Activated T-helper 17 cell treated with anti-CD3 and anti-CD28 coated beads, Interleukin-2, amount 50 U/mL, for 72 hours (primary cell): ENCODE data around the gene ERC2. TPM values are rescaled to one million over a fixed set of nuclear protein-coding genes. Genes with fewer than 3 reads are reported as not detected.

Experiments used
- ATAC-seq: fragments of 150-1000 bp; cut with Tn5 transposase; replicated peaks from 2 replicates; pipeline ENCODE4 v1.10.0; 2021; ENCODE audit warnings: mild to moderate bottlenecking, moderate library complexity
- H3K27ac Mint-ChIP-seq: one replicate; pipeline ENCODE4 v1.8.0; 2022; ENCODE audit warnings: mixed read lengths
- H3K27me3 Mint-ChIP-seq: one replicate; pipeline ENCODE4 v1.8.0; 2022; ENCODE audit warnings: mixed read lengths
- H3K36me3 Mint-ChIP-seq: one replicate; pipeline ENCODE4 v1.8.0; 2022; ENCODE audit warnings: low read depth, mild to moderate bottlenecking, mixed read lengths
- H3K4me1 Mint-ChIP-seq: one replicate; pipeline ENCODE4 v1.8.0; 2022; ENCODE audit warnings: mixed read lengths
- H3K4me3 Mint-ChIP-seq: one replicate; pipeline ENCODE4 v1.8.0; 2022; ENCODE audit warnings: mild to moderate bottlenecking, mixed read lengths
- H3K9me3 Mint-ChIP-seq: one replicate; pipeline ENCODE4 v1.8.0; 2022; ENCODE audit warnings: mixed read lengths
- total RNA-seq, 2 donors: library from RNA; stranded (reverse); gene quantifications; one replicate each; pipeline ENCODE4 v1.2.3, GENCODE V29; 2022

The ERC2 gene
- total RNA-seq, 2 donors from 2014 or later, result not detected

GRCh38 chr3:55955891-55956477, 512.3 kb downstream of the ERC2 start:
- H3K27ac Mint-ChIP-seq, result no peak overlapping the region
- no peak for ATAC-seq
- no peaks in the 10 kb centered on the region for H3K27me3 Mint-ChIP-seq
- no peaks in the 10 kb centered on the region for H3K4me1 Mint-ChIP-seq
- no peak overlapping the region for H3K4me3 Mint-ChIP-seq
- peaks cover 5% of the 10 kb centered on the region for H3K9me3 Mint-ChIP-seq
- H3K36me3 Mint-ChIP-seq, result no peaks in the 10 kb centered on the region

- Mint-ChIP-seq H3K9me3 (no peaks in the 10 kb centered on the region), H3K27me3 (no peaks in the 10 kb centered on the region), H3K4me1 (no peaks in the 10 kb centered on the region), H3K27ac (no peak overlapping the region), H3K36me3 (no peaks in the 10 kb centered on the region), H3K4me3 (no peak overlapping the region)
- no peak for ATAC-seq
These were observed 516.9 kb downstream of the ERC2 start for GRCh38 chr3:55951388-55951787.

- no peak overlapping the region for H3K4me3 Mint-ChIP-seq
- no peaks in the 10 kb centered on the region for H3K9me3 Mint-ChIP-seq
- no peak overlapping the region for H3K27ac Mint-ChIP-seq
- H3K4me1 Mint-ChIP-seq, result no peaks in the 10 kb centered on the region
- H3K36me3 Mint-ChIP-seq, result no peaks in the 10 kb centered on the region
- no peaks in the 10 kb centered on the region for H3K27me3 Mint-ChIP-seq
- no peak for ATAC-seq
These were observed 520.9 kb downstream of the ERC2 start for GRCh38 chr3:55947406-55947805.

- Mint-ChIP-seq H3K4me1 (no peaks in the 10 kb centered on the region), H3K9me3 (no peaks in the 10 kb centered on the region), H3K27me3 (no peaks in the 10 kb centered on the region), H3K36me3 (no peaks in the 10 kb centered on the region), H3K4me3 (no peak overlapping the region), H3K27ac (no peak overlapping the region)
- ATAC-seq, result no peak
These were observed 521.6 kb downstream of the ERC2 start for GRCh38 chr3:55946574-55947160.

GRCh38 chr3:55942868-55943267, 525.4 kb downstream of the ERC2 start:
- Mint-ChIP-seq H3K27me3 (no peaks in the 10 kb centered on the region), H3K4me1 (no peaks in the 10 kb centered on the region), H3K9me3 (no peaks in the 10 kb centered on the region), H3K4me3 (no peak overlapping the region), H3K27ac (no peak overlapping the region), H3K36me3 (no peaks in the 10 kb centered on the region)
- no peak for ATAC-seq

- Mint-ChIP-seq H3K9me3 (no peaks in the 10 kb centered on the region), H3K4me3 (no peak overlapping the region), H3K4me1 (no peaks in the 10 kb centered on the region), H3K36me3 (no peaks in the 10 kb centered on the region), H3K27me3 (no peaks in the 10 kb centered on the region), H3K27ac (no peak overlapping the region)
- no peak for ATAC-seq
These were observed 529.0 kb downstream of the ERC2 start for GRCh38 chr3:55939287-55939686.

- H3K9me3 Mint-ChIP-seq, result no peaks in the 10 kb centered on the region
- no peaks in the 10 kb centered on the region for H3K36me3 Mint-ChIP-seq
- no peak overlapping the region for H3K27ac Mint-ChIP-seq
- no peaks in the 10 kb centered on the region for H3K27me3 Mint-ChIP-seq
- ATAC-seq, result no peak
- no peak overlapping the region for H3K4me3 Mint-ChIP-seq
- no peaks in the 10 kb centered on the region for H3K4me1 Mint-ChIP-seq
These were observed 531.0 kb downstream of the ERC2 start for GRCh38 chr3:55937301-55937700.

- Mint-ChIP-seq H3K36me3 (no peaks in the 10 kb centered on the region), H3K27me3 (no peaks in the 10 kb centered on the region), H3K4me3 (no peak overlapping the region), H3K9me3 (no peaks in the 10 kb centered on the region), H3K27ac (no peak overlapping the region), H3K4me1 (no peaks in the 10 kb centered on the region)
- ATAC-seq, result no peak
These were observed 531.7 kb downstream of the ERC2 start for GRCh38 chr3:55936549-55937052.

GRCh38 chr3:55935241-55935640, 533.0 kb downstream of the ERC2 start:
- no peaks in the 10 kb centered on the region for H3K27me3 Mint-ChIP-seq
- no peak overlapping the region for H3K27ac Mint-ChIP-seq
- no peak for ATAC-seq
- no peaks in the 10 kb centered on the region for H3K9me3 Mint-ChIP-seq
- no peaks in the 10 kb centered on the region for H3K36me3 Mint-ChIP-seq
- no peak overlapping the region for H3K4me3 Mint-ChIP-seq
- no peaks in the 10 kb centered on the region for H3K4me1 Mint-ChIP-seq

- ATAC-seq, result no peak
- Mint-ChIP-seq H3K27me3 (no peaks in the 10 kb centered on the region), H3K27ac (no peak overlapping the region), H3K4me1 (no peaks in the 10 kb centered on the region), H3K9me3 (no peaks in the 10 kb centered on the region), H3K4me3 (no peak overlapping the region), H3K36me3 (no peaks in the 10 kb centered on the region)
These were observed 533.5 kb downstream of the ERC2 start for GRCh38 chr3:55934771-55935170.

GRCh38 chr3:55929154-55929869, 539.0 kb downstream of the ERC2 start:
- Mint-ChIP-seq H3K9me3 (peaks cover 11% of the 10 kb centered on the region), H3K36me3 (no peaks in the 10 kb centered on the region), H3K27ac (no peak overlapping the region), H3K4me3 (no peak overlapping the region), H3K27me3 (peaks cover 3% of the 10 kb centered on the region), H3K4me1 (no peaks in the 10 kb centered on the region)
- ATAC-seq, result no peak

- H3K27ac Mint-ChIP-seq, result no peak overlapping the region
- no peaks in the 10 kb centered on the region for H3K36me3 Mint-ChIP-seq
- peaks cover under 1% of the 10 kb centered on the region for H3K27me3 Mint-ChIP-seq
- peaks cover 5% of the 10 kb centered on the region for H3K9me3 Mint-ChIP-seq
- H3K4me1 Mint-ChIP-seq, result no peaks in the 10 kb centered on the region
- ATAC-seq, result no peak
- no peak overlapping the region for H3K4me3 Mint-ChIP-seq
These were observed 544.6 kb downstream of the ERC2 start for GRCh38 chr3:55923626-55924025.

- ATAC-seq, result no peak
- no peak overlapping the region for H3K27ac Mint-ChIP-seq
- no peaks in the 10 kb centered on the region for H3K27me3 Mint-ChIP-seq
- no peaks in the 10 kb centered on the region for H3K4me1 Mint-ChIP-seq
- no peaks in the 10 kb centered on the region for H3K36me3 Mint-ChIP-seq
- no peak overlapping the region for H3K4me3 Mint-ChIP-seq
- H3K9me3 Mint-ChIP-seq, result peaks cover 5% of the 10 kb centered on the region
These were observed 545.1 kb downstream of the ERC2 start for GRCh38 chr3:55923207-55923606.

- no peaks in the 10 kb centered on the region for H3K4me1 Mint-ChIP-seq
- no peaks in the 10 kb centered on the region for H3K36me3 Mint-ChIP-seq
- ATAC-seq, result no peak
- no peaks in the 10 kb centered on the region for H3K9me3 Mint-ChIP-seq
- no peak overlapping the region for H3K27ac Mint-ChIP-seq
- H3K4me3 Mint-ChIP-seq, result no peak overlapping the region
- H3K27me3 Mint-ChIP-seq, result no peaks in the 10 kb centered on the region
These were observed 555.4 kb downstream of the ERC2 start for GRCh38 chr3:55912880-55913279.

GRCh38 chr3:55911266-55911665, 557.0 kb downstream of the ERC2 start:
- no peaks in the 10 kb centered on the region for H3K4me1 Mint-ChIP-seq
- H3K9me3 Mint-ChIP-seq, result no peaks in the 10 kb centered on the region
- no peak overlapping the region for H3K4me3 Mint-ChIP-seq
- no peaks in the 10 kb centered on the region for H3K36me3 Mint-ChIP-seq
- no peaks in the 10 kb centered on the region for H3K27me3 Mint-ChIP-seq
- ATAC-seq, result no peak
- H3K27ac Mint-ChIP-seq, result no peak overlapping the region
